Cardiac fibroblast (primary cell): Measurements from ENCODE around the gene CRPPA.

Experiments used
- DNase-seq, 2 donors: peaks; one replicate each; pipeline versions ENCODE4 v3.0.0 to v3.0.0-alpha.2; 2010; ENCODE audit warnings: low read depth in 2 of 2
- H3K4me3 ChIP-seq, 2 donors: replicated peaks in 1 of 2; 1 replicate in 1 of 2; 2 replicates in 1 of 2; pipeline ENCODE4 v1.5.1; 2011; ENCODE audit warnings: low read depth in 2 of 2, low read length in 2 of 2, mild to moderate bottlenecking in 2 of 2, moderate library complexity in 1 of 2
- TF ChIP-seq, protein P1 (sequence below): IDR thresholded peaks from one replicate; pipeline ENCODE4 v1.5.1; 2011; ENCODE audit warnings: low read depth, mild to moderate bottlenecking, low read length, inconsistent platforms

The CRPPA gene

DNA sequence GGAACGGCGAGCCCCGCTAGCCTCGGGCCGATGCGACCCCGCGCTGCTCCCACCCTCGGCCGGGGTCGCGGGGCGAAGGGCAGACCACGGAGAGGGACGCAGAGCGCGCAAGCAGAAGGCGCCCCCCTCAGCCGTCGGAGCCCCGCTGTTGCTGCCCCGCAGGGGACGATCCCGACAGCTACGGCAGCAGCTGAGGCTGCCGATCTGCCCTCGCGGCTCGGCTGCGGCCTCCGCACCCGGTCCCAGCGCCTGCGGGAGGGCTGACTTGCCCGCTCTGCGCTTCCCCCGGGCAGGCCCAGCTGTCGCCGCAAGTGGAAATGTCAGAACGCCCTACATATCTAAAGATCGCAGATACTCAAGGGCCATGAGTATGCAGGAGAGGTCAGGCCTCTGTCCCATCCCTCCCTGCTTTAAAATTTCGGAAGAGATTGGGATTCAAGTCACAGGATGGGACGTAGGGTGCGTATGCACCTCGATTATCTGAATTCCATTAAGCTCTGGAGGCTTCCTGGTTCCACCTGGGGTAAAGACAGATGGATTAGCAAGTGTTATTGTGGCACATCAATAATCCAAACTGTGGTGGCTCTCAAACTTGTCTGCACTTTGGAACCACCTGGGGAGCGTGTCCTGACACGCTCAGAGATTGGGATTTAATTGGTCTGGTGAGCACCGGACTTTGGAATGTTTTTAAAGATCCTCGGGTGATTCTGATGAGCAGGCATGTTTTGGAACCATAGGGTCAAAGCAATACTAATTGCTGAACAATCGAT is at the start of gene CRPPA:
Gene CRPPA, minus strand, starts transcription at position 206 of the 770 bp plus-strand sequence. CDS start 216 bp downstream, outside the sequence.
- peak; percentile 48 to 54 for DNase-seq
- TF ChIP-seq, protein P1, sequence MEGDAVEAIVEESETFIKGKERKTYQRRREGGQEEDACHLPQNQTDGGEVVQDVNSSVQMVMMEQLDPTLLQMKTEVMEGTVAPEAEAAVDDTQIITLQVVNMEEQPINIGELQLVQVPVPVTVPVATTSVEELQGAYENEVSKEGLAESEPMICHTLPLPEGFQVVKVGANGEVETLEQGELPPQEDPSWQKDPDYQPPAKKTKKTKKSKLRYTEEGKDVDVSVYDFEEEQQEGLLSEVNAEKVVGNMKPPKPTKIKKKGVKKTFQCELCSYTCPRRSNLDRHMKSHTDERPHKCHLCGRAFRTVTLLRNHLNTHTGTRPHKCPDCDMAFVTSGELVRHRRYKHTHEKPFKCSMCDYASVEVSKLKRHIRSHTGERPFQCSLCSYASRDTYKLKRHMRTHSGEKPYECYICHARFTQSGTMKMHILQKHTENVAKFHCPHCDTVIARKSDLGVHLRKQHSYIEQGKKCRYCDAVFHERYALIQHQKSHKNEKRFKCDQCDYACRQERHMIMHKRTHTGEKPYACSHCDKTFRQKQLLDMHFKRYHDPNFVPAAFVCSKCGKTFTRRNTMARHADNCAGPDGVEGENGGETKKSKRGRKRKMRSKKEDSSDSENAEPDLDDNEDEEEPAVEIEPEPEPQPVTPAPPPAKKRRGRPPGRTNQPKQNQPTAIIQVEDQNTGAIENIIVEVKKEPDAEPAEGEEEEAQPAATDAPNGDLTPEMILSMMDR, result no peak
- H3K4me3 ChIP-seq, result peak within 1 kb of the TSS; percentile 48 to 49

DNA sequence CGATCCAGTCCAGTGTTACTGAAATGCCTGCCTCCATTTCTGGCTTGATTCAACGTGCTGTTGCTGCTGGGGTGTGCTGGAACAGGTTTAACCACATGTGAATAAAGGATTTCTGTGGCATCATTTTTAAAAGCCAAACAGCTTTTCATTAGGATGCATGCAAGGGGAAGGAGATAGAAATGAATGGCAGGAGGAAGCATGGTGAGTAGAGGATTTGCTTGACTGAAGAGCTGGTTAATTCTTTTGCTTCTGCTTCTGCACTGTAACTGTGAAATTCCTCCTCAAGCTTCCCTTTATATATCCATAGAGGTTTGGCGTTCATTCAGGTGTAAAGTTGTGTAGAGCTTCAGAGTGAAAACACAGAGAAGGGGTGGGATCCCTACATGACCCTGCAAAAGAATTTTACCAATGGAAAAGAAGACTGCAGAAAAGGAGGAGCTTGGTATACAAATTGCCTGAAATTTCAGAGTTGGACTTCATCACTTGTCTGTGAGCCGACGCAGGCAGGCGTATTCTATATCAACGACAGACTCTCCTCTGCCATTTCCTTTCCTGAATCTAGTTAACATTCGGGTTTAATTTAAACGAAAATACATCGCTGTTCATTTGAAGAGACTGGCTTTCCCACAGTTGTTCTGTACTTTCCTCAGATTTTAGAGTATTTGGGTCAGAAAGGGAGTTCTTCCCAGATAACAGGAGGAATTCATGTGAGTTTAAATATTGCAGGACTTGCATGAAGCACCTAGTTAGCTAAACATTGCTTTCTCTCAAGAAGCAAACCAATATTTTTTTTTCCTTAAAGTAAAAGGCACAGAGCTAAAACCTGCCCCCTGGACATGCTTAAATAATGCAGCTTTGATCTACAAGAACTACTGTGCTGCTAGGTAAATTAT is 44.4 kb upstream of the CRPPA start, which contains the start of gene SOSTDC1:
Gene SOSTDC1, minus strand, starts transcription at position 270 of the 893 bp plus-strand sequence. Its CDS starts 70 bp downstream, at position 200.
- peak; percentile 10 to 25 for DNase-seq
- TF ChIP-seq, protein P1, result no peak
- no peak within 1 kb of the TSS for H3K4me3 ChIP-seq

DNA sequence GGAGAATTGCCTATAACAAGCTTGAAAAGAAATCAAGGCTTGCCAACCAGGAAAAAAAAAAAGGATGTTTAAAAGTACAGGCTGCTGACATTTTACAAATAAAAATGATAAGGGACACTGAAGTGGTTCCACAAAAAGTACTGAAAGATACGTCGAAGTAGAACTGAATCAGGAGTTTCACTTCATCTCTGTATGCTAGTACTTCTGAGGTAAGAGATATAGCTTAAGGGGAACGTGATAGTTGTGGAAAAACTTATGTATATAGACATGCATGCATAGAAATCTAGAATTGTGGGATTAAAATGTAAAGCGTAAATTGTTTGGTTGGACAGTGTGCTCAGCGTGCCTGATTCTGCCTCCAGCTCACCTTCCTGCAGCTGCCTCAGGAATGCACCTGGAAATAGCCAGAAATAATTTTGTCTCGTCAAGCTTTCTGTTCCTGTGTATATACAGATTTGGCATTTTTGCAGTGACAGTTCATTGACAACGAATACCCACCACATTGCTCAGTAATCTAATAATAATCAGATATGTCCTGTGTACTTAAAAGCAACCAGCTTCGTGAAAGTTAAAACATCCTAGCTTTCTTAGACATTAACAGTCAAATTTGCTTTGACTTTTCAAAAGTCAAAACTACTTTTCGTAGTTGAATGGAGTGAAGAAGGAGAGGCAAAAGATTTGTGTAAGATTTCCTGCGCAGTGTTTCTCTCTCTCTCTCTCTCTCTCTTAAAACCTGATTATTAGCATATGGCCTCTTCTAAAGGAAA is 42.8 kb upstream of the CRPPA start:
- TF ChIP-seq, protein P1, result no peak
- no peak for DNase-seq
- H3K4me3 ChIP-seq, result no peak overlapping the region

DNA sequence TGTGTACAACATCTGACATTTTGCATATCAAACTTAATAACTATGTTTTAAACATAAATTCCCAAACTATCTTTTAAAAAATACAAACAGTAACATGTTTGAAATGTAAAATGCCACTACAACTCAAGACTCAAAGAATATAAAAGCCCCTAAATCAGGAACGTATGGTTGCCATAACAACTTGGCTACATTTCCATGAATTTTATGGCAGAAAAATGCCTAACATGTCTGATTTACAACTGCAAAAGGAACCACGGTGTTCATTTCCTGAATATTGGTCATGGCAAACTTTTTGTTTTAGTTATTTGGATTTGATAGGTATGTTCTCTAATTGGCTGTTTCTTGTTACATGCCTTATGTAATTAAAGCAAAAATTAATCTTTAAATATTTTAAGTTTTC is 42.2 kb upstream of the CRPPA start:
- TF ChIP-seq, protein P1, result no peak
- DNase-seq, result no peak
- no peak overlapping the region for H3K4me3 ChIP-seq

DNA sequence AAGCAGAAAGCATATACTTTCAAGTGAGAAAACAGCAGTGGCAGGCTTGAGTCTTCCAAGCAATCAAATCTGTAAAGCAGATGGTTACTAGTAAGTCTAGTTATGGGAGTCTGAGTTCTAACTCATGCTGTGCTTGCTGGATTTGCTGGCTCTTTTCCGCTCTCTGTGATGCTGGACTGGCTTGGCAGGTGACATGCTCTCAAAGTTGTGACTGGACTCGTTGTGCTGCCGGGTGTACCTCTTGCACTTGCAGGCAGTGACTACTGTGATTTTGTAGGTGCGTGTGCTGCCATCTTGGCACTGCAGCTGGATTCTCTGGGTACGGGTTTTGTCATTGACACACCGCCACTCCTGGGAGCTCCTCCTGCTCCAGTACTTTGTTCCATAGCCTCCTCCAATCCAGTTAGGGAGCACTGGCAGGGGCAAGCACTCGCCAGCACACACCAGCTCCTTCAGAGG is 41.1 kb upstream of the CRPPA start:
- no peak overlapping the region for H3K4me3 ChIP-seq
- TF ChIP-seq, protein P1, result no peak
- DNase-seq, result no peak
